ENCODE data around the gene PLXND1.
"Not testable (repeated sequence)": the region's sequence is repeated elsewhere in the genome, so short reads cannot be mapped to it uniquely, and the experiment has no call there.

The PLXND1 gene

DNA sequence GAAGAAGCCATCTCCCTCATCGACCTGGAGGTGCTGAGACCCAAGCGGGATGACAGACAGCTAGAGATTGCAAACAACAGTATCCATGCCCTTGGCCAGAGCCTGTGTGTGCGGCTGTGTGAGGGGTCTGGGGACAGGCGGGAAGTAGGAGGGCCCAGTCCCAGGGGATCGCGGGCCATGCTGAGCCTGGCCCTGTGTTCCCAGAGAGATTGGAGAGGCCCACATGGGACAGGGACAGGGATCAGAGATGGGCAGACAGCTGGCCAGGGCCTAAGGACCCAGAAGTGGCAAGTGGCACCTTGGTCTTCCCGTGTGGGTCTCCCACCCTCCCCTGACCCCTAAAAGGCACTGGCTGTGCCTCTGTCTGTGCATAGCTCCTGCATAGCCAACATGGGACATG, 89.0 kb downstream of the PLXND1 start:
- CTCF ChIA-PET = interaction anchor here (2.0 kb wide), 1 partner anchor 27 kb away, joined by 6 read pairs; no protein-coding TSS in a partner anchor
- no peaks in the 10 kb centered on the region for H3K9me3 Mint-ChIP-seq

DNA sequence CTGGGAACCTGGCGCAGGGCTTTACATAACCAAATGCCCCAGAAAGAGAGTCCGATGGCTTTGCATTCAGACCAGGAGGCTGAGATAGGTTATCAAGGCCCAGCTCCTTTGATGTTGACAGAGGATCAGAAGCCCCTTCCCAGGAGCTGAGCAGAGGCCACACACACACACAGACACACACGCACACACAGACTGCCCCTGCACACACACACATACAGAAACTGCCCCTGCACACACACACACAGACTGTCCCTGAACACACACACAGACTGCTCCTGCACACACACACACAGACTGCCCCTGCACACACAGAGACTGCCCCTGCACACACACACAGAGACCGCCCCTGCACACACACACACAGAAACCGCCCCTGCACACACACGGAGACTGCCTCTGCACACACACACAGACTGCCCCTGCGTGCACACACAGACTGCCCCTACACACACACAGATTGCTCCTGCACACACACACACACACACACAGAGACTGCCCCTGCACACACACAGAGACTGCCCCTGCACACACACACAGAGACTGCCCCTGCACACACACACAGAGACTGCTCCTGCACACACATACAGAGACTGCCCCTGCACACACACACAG, 90.5 kb downstream of the PLXND1 start:
- CTCF ChIA-PET, DNase-seq, H3K36me3 Mint-ChIP-seq, H3K27me3 Mint-ChIP-seq, H3K9me3 Mint-ChIP-seq, H3K4me3 Mint-ChIP-seq, H3K27ac Mint-ChIP-seq, H3K4me1 Mint-ChIP-seq: not testable (repeated sequence)

More for the DNA sequence above, 89.0 kb downstream of the PLXND1 start:
- H3K36me3 Mint-ChIP-seq = peaks cover 3% of the 10 kb centered on the region
- no peak for DNase-seq
- H3K4me1 Mint-ChIP-seq = no peaks in the 10 kb centered on the region
- H3K27ac Mint-ChIP-seq = no peak overlapping the region
- H3K27me3 Mint-ChIP-seq = no peaks in the 10 kb centered on the region
- no peak overlapping the region for H3K4me3 Mint-ChIP-seq

GRCh38 chr3:129515108-129515820, 91.2 kb downstream of the PLXND1 start:
- H3K4me3 Mint-ChIP-seq, H3K9me3 Mint-ChIP-seq, CTCF ChIA-PET, DNase-seq, H3K4me1 Mint-ChIP-seq, H3K27me3 Mint-ChIP-seq, H3K36me3 Mint-ChIP-seq, H3K27ac Mint-ChIP-seq: not testable (repeated sequence)

GRCh38 chr3:129514563-129514962, 91.9 kb downstream of the PLXND1 start:
- Mint-ChIP-seq H3K4me1 (peaks cover 2% of the 10 kb centered on the region), H3K36me3 (peaks cover 3% of the 10 kb centered on the region), H3K9me3 (no peaks in the 10 kb centered on the region), H3K4me3 (no peak overlapping the region), H3K27me3 (no peaks in the 10 kb centered on the region), H3K27ac (no peak overlapping the region)
- CTCF ChIA-PET = no interaction called here
- DNase-seq = no peak

- peak overlapping the region; percentile 29 for H3K27ac Mint-ChIP-seq
- H3K36me3 Mint-ChIP-seq = peaks cover 3% of the 10 kb centered on the region
- DNase-seq = no peak
- peaks cover 2% of the 10 kb centered on the region for H3K4me1 Mint-ChIP-seq
- no peaks in the 10 kb centered on the region for H3K27me3 Mint-ChIP-seq
- no peak overlapping the region for H3K4me3 Mint-ChIP-seq
- CTCF ChIA-PET = no interaction called here
- H3K9me3 Mint-ChIP-seq = no peaks in the 10 kb centered on the region
Observed at GRCh38 chr3:129514110-129514509, 92.4 kb downstream of the PLXND1 start.

DNA sequence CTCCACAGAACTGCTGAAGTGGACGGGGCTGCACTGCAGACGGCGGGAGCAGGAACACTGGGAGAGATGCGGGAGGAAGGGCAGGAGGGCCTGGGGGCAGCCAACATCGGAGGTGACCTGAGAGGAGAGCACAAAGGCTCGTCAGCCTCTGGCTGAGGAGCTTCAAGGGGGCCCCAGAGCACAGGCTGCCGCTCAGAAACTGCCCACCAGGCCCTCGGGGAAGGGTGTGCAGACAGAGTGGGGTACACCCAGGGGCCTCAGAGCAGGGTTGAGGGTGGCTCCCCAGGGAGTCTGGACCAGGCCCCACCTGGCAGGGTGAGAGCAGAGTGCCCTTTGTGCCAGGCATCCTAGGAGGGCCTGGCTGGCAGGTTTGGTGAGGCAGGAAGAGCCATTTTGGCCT, 92.8 kb downstream of the PLXND1 start:
- H3K36me3 Mint-ChIP-seq = peaks cover 3% of the 10 kb centered on the region
- CTCF ChIA-PET = no interaction called here

GRCh38 chr3:129512595-129512994, 93.9 kb downstream of the PLXND1 start:
- Mint-ChIP-seq H3K27me3 (no peaks in the 10 kb centered on the region), H3K4me1 (peaks cover 2% of the 10 kb centered on the region), H3K4me3 (no peak overlapping the region), H3K36me3 (peaks cover 3% of the 10 kb centered on the region), H3K9me3 (no peaks in the 10 kb centered on the region), H3K27ac (no peak overlapping the region)
- CTCF ChIA-PET = interaction anchor here (0.7 kb wide), 1 partner anchor 23 kb away, joined by 3 read pairs; no protein-coding TSS in a partner anchor
- no peak for DNase-seq

More for the DNA sequence above, 92.8 kb downstream of the PLXND1 start:
- H3K9me3 Mint-ChIP-seq = no peaks in the 10 kb centered on the region
- no peak for DNase-seq
- no peaks in the 10 kb centered on the region for H3K27me3 Mint-ChIP-seq
- H3K4me3 Mint-ChIP-seq = no peak overlapping the region
- peaks cover 2% of the 10 kb centered on the region for H3K4me1 Mint-ChIP-seq
- H3K27ac Mint-ChIP-seq = no peak overlapping the region

GRCh38 chr3:129507181-129507831, 99.2 kb downstream of the PLXND1 start:
- Mint-ChIP-seq H3K4me1 (peaks cover 2% of the 10 kb centered on the region), H3K27ac (no peak overlapping the region), H3K9me3 (no peaks in the 10 kb centered on the region), H3K27me3 (no peaks in the 10 kb centered on the region), H3K36me3 (no peaks in the 10 kb centered on the region), H3K4me3 (no peak overlapping the region)
- CTCF ChIA-PET = no interaction called here
- no peak for DNase-seq

DNA sequence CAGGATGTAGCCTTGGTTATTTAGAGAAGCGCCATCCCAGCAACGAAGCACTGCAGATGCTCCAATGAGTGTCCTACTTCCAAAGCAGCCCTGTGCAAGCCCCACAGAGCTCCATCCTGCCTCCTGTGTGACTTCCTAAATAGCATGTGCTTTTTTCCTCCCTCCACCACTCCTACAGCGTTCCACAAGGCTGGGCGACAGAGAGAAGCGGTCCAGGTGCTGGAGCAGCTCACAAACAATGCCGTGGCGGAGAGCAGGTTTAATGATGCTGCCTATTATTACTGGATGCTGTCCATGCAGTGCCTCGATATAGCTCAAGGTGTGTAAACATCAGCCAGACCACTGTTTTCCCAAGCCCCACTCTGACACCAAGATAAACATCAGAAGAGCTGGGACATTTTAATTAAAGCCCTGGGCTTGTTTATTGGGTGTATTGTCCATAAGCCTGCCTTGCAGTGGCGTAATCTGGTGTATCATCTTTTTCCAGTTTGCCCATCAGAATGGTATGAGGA, 100.2 kb downstream of the PLXND1 start:
- no peak for DNase-seq
- H3K4me1 Mint-ChIP-seq = peaks cover 2% of the 10 kb centered on the region
- no peaks in the 10 kb centered on the region for H3K9me3 Mint-ChIP-seq
- no peaks in the 10 kb centered on the region for H3K27me3 Mint-ChIP-seq
- H3K4me3 Mint-ChIP-seq = no peak overlapping the region
- H3K27ac Mint-ChIP-seq = no peak overlapping the region
- no peaks in the 10 kb centered on the region for H3K36me3 Mint-ChIP-seq
- CTCF ChIA-PET = no interaction called here

- H3K4me3 Mint-ChIP-seq = no peak overlapping the region
Observed at GRCh38 chr3:129505341-129505740, 101.1 kb downstream of the PLXND1 start.

More at GRCh38 chr3:129505341-129505740, 101.1 kb downstream of the PLXND1 start:
- Mint-ChIP-seq H3K36me3 (no peaks in the 10 kb centered on the region), H3K4me1 (no peaks in the 10 kb centered on the region), H3K9me3 (no peaks in the 10 kb centered on the region), H3K27me3 (no peaks in the 10 kb centered on the region), H3K27ac (no peak overlapping the region)
- CTCF ChIA-PET = no interaction called here
- no peak for DNase-seq
